Stimulated activated CD4-positive, alpha-beta T cell treated with anti-CD3 and anti-CD28 coated beads, Interleukin-1b, Interleukin-23, amount 100 ng/mL, for 1 hour (primary cell): Measurements from ENCODE around the gene C18orf63.
"Not testable (repeated sequence)": the region's sequence is repeated elsewhere in the genome, so short reads cannot be mapped to it uniquely, and the experiment has no call there.

ENCODE experiments used
- DNase-seq, 2 donors: peaks; one replicate each; pipeline ENCODE4 v3.0.0-alpha.2; 2020; ENCODE audit warnings: low read depth in 2 of 2

The C18orf63 gene

GRCh38 chr18:74326791-74327190 is 11.2 kb downstream of the C18orf63 start:
- DNase-seq: not testable (repeated sequence)

DNA sequence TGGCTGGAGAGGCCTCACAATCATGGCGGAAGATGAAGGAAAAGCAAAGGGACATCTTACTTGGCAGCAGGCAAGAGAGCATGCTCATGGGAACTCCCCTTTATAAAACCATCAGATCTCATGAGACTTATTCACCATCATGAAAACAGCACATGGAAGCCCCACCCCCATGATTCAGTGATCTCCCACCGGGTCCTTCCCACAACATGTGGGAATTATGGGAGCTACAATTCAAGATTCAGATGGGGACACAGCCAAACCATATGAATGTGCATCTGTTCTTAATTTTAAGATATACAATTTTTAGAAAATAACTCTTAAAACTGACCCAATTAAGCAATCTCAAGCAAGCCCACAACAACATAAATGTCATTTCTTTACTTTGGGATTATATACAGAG is 12.6 kb downstream of the C18orf63 start:
- DNase-seq: no peak

DNA sequence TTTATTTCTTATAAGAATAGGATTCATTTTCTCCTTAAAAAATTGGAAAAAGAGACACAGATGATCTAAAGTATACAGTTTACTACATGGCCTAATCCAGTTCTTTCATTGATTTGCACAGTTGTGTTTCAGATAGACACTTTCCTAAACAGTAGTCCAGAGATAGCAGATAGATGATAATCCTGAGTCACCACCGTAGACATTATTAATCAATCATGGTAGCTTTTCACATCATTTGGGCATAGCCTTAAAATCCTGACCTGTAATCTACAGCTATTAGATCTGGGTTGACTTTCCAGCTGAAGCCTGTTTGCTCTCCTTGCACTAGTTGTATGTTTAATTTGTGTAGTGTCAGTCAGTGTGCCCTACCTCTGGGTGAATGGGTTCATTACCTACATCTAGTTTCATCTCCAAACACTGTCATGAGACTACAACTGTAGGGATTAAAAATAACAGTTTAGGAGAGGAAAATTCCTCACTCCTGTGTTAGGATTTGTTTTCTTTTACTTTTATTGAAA is 14.1 kb downstream of the C18orf63 start:
- DNase-seq: no peak

- DNase-seq: no peak
Measured at GRCh38 chr18:74331404-74331803, 15.8 kb downstream of the C18orf63 start.

- DNase-seq: no peak
Measured at GRCh38 chr18:74333091-74333490, 17.5 kb downstream of the C18orf63 start.

DNA sequence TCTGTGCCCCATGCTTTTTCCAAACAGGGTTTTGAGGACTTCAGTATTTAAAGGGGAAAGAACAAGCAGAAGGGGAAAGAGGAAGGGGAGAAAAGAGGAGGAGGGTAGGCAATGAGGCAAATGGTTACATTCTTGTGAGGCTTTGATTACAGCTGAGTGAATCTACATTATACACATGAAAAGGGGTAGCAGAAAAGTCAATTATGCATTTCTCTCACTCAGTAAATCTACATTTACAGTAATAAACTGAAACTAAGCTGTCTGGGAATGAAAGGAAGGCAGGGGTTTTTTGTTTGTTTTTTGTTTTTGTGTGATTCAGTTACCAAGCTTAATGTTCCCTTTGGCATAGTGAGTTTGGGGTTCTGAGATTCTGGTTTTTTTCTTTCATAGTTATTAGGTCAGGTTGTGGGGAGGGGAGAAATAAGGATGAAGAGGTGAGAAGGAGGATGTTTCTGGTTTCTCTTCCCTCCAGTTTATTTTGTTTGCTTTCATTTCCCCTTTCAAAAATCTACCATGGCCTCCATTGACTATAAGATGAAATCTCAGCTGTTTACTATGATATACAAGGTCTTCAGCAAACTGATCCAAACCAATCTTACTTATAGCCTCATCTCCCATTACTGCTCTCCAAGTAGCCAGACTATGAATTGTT is 18.7 kb downstream of the C18orf63 start:
- no peak for DNase-seq

GRCh38 chr18:74336656-74337055 is 21.0 kb downstream of the C18orf63 start:
- DNase-seq: no peak

DNA sequence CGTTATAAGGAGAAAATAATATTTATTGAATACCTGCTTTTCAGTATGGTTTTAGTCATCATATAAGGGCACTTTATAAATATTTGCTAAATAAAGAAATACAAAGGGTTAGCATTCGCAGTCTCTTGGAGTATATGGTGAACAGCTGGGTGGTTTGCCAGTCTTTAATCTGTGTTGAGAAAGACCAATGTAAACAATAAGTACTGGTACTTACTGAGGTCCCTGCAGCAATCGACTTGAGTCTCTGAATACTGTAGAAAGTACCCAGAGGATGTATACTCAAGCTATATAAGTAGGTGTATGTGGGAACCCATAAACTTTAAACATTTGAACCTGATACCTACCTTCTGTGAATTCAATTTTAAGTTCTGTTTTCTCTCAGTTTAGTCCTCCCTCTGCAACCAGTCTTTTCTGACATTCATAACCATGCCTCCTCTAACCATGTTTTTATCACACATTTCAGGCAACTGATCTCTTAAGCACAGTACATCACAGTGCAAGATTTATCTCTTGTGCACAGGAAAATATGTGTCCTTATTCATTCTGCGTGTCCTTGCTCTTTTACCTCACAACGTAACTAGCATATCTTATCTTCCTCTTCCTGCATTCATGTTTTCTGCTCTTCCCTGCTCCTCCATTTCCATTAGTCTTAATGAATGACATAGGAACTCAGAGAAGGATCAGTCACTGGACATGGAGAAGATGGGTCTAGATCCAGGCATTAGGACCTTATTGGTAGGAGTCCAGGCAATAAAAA is 21.7 kb downstream of the C18orf63 start:
- DNase-seq: no peak

GRCh38 chr18:74337912-74338309 is 22.3 kb downstream of the C18orf63 start:
- DNase-seq: no peak

GRCh38 chr18:74342416-74343043 is 26.9 kb downstream of the C18orf63 start:
- no peak for DNase-seq

GRCh38 chr18:74346206-74346605 is 30.6 kb downstream of the C18orf63 start:
- no peak for DNase-seq

DNA sequence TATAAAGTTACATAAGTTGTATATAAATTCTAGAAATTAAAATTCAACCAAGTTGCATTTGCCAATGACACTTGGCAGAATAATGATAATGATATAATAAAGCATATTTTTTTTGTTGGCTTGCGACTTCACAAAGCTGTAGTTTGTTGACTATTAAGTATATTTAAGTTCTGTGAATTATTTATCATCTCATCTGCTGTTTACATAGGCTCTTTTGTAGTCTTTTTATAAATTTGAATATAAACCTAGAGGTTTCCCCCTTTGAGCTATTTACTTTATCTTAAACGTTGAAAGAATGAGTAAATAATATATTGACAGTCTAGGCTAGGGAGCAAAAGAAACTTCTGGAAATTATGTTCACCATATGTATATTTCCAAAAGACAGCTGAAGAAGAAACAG is 32.9 kb downstream of the C18orf63 start:
- DNase-seq: no peak

GRCh38 chr18:74351354-74351753 is 35.7 kb downstream of the C18orf63 start:
- no peak for DNase-seq

DNA sequence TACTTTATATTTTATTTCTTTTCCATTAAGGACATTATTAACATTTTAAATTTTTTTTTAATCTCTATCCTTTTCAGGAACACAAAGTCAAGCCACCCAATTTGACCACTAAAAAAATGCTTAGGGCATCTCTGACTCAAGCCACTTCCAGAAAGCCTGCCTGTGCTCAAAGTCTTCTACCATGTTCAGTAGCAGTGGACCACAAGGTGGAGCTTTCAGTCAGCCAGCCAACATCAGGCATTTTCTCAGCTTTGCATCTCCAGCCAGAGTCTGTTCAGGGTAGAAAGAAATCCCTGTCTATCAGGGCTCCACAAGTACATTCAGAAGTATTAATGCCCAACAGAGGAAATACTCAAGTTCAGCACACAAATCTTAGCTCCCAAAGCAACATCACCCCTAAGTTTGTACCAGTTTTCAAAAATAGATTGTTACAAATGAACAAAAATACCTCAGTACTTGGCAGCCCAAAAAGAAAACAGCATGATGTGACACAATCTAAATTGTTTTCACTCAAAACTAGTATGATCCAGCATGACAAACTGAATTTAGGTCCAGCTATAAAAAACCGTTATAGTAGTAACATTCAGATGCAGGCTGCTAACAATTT is 37.6 kb downstream of the C18orf63 start:
- peak in 1 of 2 donors; percentile 16 for DNase-seq

GRCh38 chr18:74356959-74357358 is 41.3 kb downstream of the C18orf63 start:
- DNase-seq: no peak

- DNase-seq: no peak
Measured at GRCh38 chr18:74360852-74361655, 45.4 kb downstream of the C18orf63 start.

DNA sequence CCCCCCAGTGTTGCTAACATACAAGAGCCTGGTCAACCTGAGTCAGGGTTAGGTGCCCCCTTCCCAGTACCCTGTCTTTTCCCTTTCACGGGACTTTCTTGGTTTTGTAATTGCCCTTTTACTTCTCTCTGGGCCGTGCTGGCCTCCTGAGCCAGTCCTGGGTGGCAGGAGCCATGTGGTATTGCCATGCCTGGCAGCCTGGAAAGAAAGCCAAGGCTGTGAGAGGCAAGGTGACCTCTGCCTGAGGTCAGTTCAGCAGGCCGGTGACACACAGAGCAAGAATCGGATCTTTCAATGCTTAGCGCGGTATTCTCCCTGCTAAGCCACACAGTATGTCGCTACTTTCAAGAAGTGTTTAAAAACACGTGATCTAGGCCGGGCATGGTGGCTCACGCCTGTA is 52.3 kb downstream of the C18orf63 start:
- DNase-seq: no peak

- DNase-seq: no peak
Measured at GRCh38 chr18:74368901-74369705, 53.5 kb downstream of the C18orf63 start.

GRCh38 chr18:74370115-74370514 is 54.5 kb downstream of the C18orf63 start:
- no peak for DNase-seq

DNA sequence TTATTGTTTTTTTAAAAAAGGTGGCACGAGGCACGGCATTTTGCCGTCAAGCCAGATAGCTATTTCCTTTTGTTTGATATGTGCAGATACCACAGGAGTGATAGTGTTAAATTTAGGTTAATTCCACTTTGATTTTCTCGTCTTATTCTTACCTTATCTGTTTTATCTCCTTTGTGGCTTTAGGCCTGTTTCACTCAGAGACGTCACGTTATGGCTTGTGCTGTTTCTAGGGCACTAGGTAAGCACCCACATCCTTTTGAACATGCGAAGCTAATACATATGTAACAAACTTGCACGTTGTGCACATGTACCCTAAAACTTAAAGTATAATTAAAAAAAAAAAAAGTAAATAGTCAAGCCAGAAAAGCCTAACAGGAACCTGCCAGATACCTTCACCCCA is 57.8 kb downstream of the C18orf63 start:
- peak in 1 of 2 donors; percentile 9 for DNase-seq

DNA sequence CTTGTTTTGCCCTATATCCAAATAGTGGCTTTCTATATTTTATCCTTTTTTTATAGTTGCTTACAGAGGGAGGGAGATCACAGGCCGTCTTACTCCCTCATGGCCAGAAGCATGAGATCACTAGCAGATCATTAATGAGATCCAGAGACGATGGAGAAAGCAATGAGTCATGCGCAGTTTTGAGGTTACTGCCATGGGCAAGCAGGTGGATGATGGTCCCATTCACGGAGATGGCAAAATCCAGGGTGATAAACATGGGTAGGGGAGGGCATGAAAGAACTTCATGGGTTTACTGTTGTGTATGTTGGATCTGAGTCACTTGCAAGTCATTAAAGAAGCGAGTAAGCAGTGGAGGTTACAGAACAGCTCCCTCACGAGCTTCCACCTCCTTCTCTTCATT is 60.4 kb downstream of the C18orf63 start:
- DNase-seq: no peak
